Keratinocyte (primary cell): ENCODE data around the gene SLF2. TPM values are rescaled to one million over a fixed set of nuclear protein-coding genes. Genes with fewer than 3 reads are reported as not detected.

Source experiments
- DNase-seq: peaks from one replicate; pipeline ENCODE4 v3.0.0-alpha.2; 2011; ENCODE audit warnings: low read depth, missing footprints, low spot score
- FAIRE-seq: peaks from 2 replicates; lab custom pipeline; 2011; peaks lifted over from hg19 to GRCh38; lab: Jason Lieb, UNC
- H2AFZ ChIP-seq: 2 replicates; pipeline ENCODE4 v1.6.0; 2012; ENCODE audit warnings: low read length, control low read depth, inconsistent platforms; ENCODE audit not compliant: control insufficient read depth
- H3K27ac ChIP-seq: 2 replicates; pipeline ENCODE4 v1.5.1; 2011; ENCODE audit warnings: low read length; ENCODE audit not compliant: control insufficient read depth, insufficient read depth
- H3K27me3 ChIP-seq: 3 replicates; pipeline ENCODE4 v1.6.0; 2011; ENCODE audit warnings: low read length; ENCODE audit not compliant: control insufficient read depth, insufficient read depth; ENCODE audit errors: extremely low read depth
- H3K36me3 ChIP-seq, 2 experiments: 2 replicates in 1 of 2; 3 replicates in 1 of 2; pipeline ENCODE4 v1.5.1; 2011; ENCODE audit warnings: low read length in 2 of 2, mild to moderate bottlenecking in 1 of 2; ENCODE audit not compliant: control insufficient read depth in 2 of 2, insufficient read depth in 2 of 2; ENCODE audit errors: extremely low read depth in 1 of 2
- H3K4me1 ChIP-seq: 3 replicates; pipeline ENCODE4 v1.5.1; 2011; ENCODE audit warnings: low read length; ENCODE audit not compliant: control insufficient read depth, insufficient read depth; ENCODE audit errors: extremely low read depth
- H3K4me2 ChIP-seq: 3 replicates; pipeline ENCODE4 v1.6.0; 2011; ENCODE audit warnings: low read depth, low read length; ENCODE audit not compliant: control insufficient read depth, insufficient read depth; ENCODE audit errors: extremely low read depth
- H3K4me3 ChIP-seq, 3 experiments: fragments of 200-600 bp in 1 of 3; sonication (generic) in 1 of 3; 2 replicates in 2 of 3; 3 replicates in 1 of 3; pipeline ENCODE4 v1.5.1; 2011 to 2016; ENCODE audit warnings: low read length in 3 of 3, mild to moderate bottlenecking in 3 of 3, control low read depth in 2 of 3, inconsistent platforms in 1 of 3, low read depth in 1 of 3, mixed read lengths in 1 of 3, mixed run types in 1 of 3, moderate library complexity in 1 of 3; ENCODE audit not compliant: control insufficient read depth in 2 of 3, insufficient read depth in 2 of 3; ENCODE audit errors: extremely low read depth in 1 of 3
- H3K79me2 ChIP-seq: 2 replicates; pipeline ENCODE4 v1.6.0; 2012; ENCODE audit warnings: low read length; ENCODE audit not compliant: control insufficient read depth, insufficient read depth
- H3K9ac ChIP-seq: 3 replicates; pipeline ENCODE4 v1.6.0; 2011; ENCODE audit warnings: low read length; ENCODE audit not compliant: control insufficient read depth, insufficient read depth; ENCODE audit errors: extremely low read depth
- H3K9me1 ChIP-seq: 3 replicates; pipeline ENCODE4 v1.6.0; 2011; ENCODE audit warnings: low read length; ENCODE audit not compliant: control insufficient read depth, insufficient read depth; ENCODE audit errors: extremely low read depth
- H3K9me3 ChIP-seq: 2 replicates; pipeline ENCODE4 v1.5.1; 2012; ENCODE audit warnings: low read depth, low read length; ENCODE audit not compliant: control insufficient read depth
- H4K20me1 ChIP-seq: 3 replicates; pipeline ENCODE4 v1.6.0; 2011; ENCODE audit warnings: low read length; ENCODE audit not compliant: control insufficient read depth, insufficient read depth; ENCODE audit errors: extremely low read depth
- EZH2 ChIP-seq: IDR thresholded peaks from one replicate; pipeline ENCODE4 v1.6.1; 2012; ENCODE audit warnings: inconsistent platforms, mild to moderate bottlenecking, low read length, moderate library complexity
- dilution Hi-C: fragments of 300-500 bp; cut with MboI; formaldehyde crosslinking; loops from one replicate; pipeline ENCODE4 v1.7.0; 2020; ENCODE audit warnings: low sequenced_read_pairs; ENCODE audit not compliant: extremely low pct_ligation_motif_present
- polyA plus RNA-seq, 5 experiments: library from polyadenylated mRNA; depleted of rRNA in 3 of 5; stranded (reverse) in 3 of 5; stranded (forward) in 1 of 5; unstranded in 1 of 5; fragments of >200 nt; gene quantifications; 1 replicate in 1 of 5; 2 replicates in 3 of 5; 3 replicates in 1 of 5; pipeline versions ENCODE4 v1.2.1 to v1.2.3, GENCODE V29; 2011 to 2012; ENCODE audit warnings: missing spikeins in 2 of 5, low read depth in 1 of 5, low replicate concordance in 1 of 5
- TF ChIP-seq, protein P1 (sequence below), 3 experiments: IDR thresholded peaks in 1 of 3; conservative IDR thresholded peaks in 1 of 3; optimal IDR thresholded peaks in 1 of 3; 2 replicates in 2 of 3; 3 replicates in 1 of 3; pipeline versions ENCODE3 to v1.5.1; 2011; ENCODE audit warnings: low read length in 3 of 3, mild to moderate bottlenecking in 3 of 3, moderate library complexity in 2 of 3, control low read depth in 1 of 3, inconsistent platforms in 1 of 3; ENCODE audit not compliant: insufficient read depth in 2 of 3; ENCODE audit errors: extremely low read depth in 1 of 3

SLF2 gene
- polyA plus RNA-seq, 1 donor (not counting 4 experiments of a cell fraction or from before 2014, with no cell fraction given), result 7.1 TPM

DNA sequence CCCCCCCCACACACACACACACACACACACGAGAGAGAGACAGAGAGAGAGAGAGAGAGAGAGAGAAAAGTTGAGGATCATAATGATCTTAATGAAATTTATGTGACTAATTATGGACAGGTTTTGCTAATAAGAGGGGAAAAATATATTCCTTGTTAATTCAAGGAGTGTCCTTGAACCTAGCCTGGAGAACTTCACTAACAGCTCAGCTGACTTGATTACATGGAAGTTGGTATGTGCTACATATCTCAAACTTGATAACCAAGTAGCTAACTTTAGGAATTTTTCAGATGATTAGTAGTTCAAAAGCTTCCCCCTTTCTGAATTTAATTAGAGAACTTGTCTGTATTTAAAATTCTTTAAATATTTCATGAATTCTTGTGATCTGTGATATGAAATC is 15.3 kb downstream of the SLF2 start:
- no peak overlapping the region for H3K4me2 ChIP-seq
- H3K4me3 ChIP-seq, result no peak overlapping the region
- H3K9ac ChIP-seq, result no peak overlapping the region
- DNase-seq (no peak), FAIRE-seq (no peak)
- TF ChIP-seq, protein P1, sequence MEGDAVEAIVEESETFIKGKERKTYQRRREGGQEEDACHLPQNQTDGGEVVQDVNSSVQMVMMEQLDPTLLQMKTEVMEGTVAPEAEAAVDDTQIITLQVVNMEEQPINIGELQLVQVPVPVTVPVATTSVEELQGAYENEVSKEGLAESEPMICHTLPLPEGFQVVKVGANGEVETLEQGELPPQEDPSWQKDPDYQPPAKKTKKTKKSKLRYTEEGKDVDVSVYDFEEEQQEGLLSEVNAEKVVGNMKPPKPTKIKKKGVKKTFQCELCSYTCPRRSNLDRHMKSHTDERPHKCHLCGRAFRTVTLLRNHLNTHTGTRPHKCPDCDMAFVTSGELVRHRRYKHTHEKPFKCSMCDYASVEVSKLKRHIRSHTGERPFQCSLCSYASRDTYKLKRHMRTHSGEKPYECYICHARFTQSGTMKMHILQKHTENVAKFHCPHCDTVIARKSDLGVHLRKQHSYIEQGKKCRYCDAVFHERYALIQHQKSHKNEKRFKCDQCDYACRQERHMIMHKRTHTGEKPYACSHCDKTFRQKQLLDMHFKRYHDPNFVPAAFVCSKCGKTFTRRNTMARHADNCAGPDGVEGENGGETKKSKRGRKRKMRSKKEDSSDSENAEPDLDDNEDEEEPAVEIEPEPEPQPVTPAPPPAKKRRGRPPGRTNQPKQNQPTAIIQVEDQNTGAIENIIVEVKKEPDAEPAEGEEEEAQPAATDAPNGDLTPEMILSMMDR (optimal IDR thresholded peaks at IDR 0.05 in 1 of 3, IDR thresholded peaks at IDR 0.05 in 1 of 3, conservative IDR thresholded peaks at IDR 0.05 in 1 of 3; ENCODE audit: extremely low read depth in 1 of 3, insufficient read depth in 2 of 3, low read length in 3 of 3), result no peak
- TF ChIP-seq EZH2, result no peak
- no peaks in the 10 kb centered on the region for H3K9me1 ChIP-seq
- no peaks in the 10 kb centered on the region for H3K4me1 ChIP-seq
- H2AFZ ChIP-seq, result no peak overlapping the region
- no peaks in the 10 kb centered on the region for H3K27me3 ChIP-seq
- no peaks in the 10 kb centered on the region for H3K9me3 ChIP-seq
- no peak overlapping the region for H3K27ac ChIP-seq
- H4K20me1 ChIP-seq, result no peaks in the 10 kb centered on the region
- no peaks in the 10 kb centered on the region for H3K79me2 ChIP-seq
- peaks cover 16 to 24% of the 10 kb centered on the region in 2 experiments for H3K36me3 ChIP-seq
- dilution Hi-C loops, result no loop called here

DNA sequence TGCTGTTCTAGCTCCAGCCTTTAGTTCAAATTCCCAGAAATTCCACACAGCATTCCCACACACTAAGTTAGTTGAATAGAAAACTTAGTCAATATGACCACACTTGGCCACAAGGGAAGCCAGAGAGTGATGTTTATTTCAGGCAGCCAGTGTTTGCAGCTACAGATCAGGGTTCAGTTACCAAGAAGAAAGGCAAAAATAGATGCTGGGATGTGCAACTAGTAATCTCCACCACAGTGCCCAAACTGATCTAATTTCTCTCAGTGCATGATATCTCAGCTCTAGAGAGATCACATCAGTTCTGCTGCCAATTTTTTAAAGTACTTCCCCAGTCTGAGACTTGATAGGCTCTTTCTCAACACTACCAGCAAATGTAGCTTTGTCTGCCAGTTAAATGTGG is 17.6 kb downstream of the SLF2 start:
- no peaks in the 10 kb centered on the region for H3K27me3 ChIP-seq
- no peaks in the 10 kb centered on the region for H4K20me1 ChIP-seq
- no peak overlapping the region for H3K9ac ChIP-seq
- H3K36me3 ChIP-seq, result peaks cover 13 to 20% of the 10 kb centered on the region in 2 experiments
- H2AFZ ChIP-seq, result no peak overlapping the region
- H3K4me2 ChIP-seq, result no peak overlapping the region
- no peaks in the 10 kb centered on the region for H3K4me1 ChIP-seq
- dilution Hi-C loops, result no loop called here
- H3K9me3 ChIP-seq, result no peaks in the 10 kb centered on the region
- no peak for DNase-seq
- no peaks in the 10 kb centered on the region for H3K9me1 ChIP-seq
- H3K27ac ChIP-seq, result no peak overlapping the region
- TF ChIP-seq, protein P1 (optimal IDR thresholded peaks at IDR 0.05 in 1 of 3, IDR thresholded peaks at IDR 0.05 in 1 of 3, conservative IDR thresholded peaks at IDR 0.05 in 1 of 3; ENCODE audit: extremely low read depth in 1 of 3, insufficient read depth in 2 of 3, low read length in 3 of 3), result no peak
- no peak for TF ChIP-seq EZH2
- FAIRE-seq, result no peak
- H3K4me3 ChIP-seq, result no peak overlapping the region
- H3K79me2 ChIP-seq, result no peaks in the 10 kb centered on the region
